ENCODE results near the gene TPM1. TPM values are rescaled to one million over a fixed set of nuclear protein-coding genes. Genes with fewer than 3 reads are reported as not detected.

TPM1 gene
- total and polyA plus RNA-seq, 10 of the 15 experiments (the other 5 are each of a cell fraction or from before 2014, with no cell fraction given): 0.43 to 10.0 (median 2.4) TPM

DNA sequence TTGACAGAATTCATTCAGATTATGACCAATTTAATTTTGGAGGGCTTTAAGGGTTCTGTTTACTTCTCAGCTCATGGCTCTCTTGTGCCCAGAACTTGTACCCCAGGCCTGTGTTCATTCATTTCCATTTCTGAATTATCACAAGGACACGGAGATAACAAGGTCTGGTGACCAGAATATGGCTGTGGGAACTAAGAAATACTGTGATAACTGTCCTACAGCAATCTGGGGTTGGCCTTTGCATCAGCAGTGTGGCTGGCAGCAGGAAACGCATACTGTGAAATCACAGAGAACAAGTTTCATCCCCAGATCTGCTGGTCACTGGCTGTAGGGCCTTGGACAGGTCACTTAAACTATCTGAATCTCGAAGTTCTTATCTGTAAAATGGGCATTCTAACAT is 41.8 kb upstream of the TPM1 start (continued):
- TF ChIP-seq ZBTB4 (CRISPR knock-in tag; IDR thresholded peaks at IDR 0.05): no peak
- TF ChIP-seq CTCF (IDR thresholded peaks at IDR 0.05 in 2 of 3, conservative IDR thresholded peaks at IDR 0.05 in 1 of 3; ENCODE audit: control insufficient read depth in 2 of 3, extremely low read depth in 1 of 3, insufficient read depth in 1 of 3, low read depth in 3 of 3, low read length in 3 of 3): no peak
- TF ChIP-seq KDM1A (IDR thresholded peaks at IDR 0.05; ENCODE audit: borderline replicate concordance): no peak
- no peak for TF ChIP-seq ZNF592 (IDR thresholded peaks at IDR 0.05)
- TF ChIP-seq PRDM15 (CRISPR knock-in tag; IDR thresholded peaks at IDR 0.05): no peak
- no peak for TF ChIP-seq SIN3A (IDR thresholded peaks at IDR 0.05; ENCODE audit: low read depth, low read length)
- TF ChIP-seq MYC (IDR thresholded peaks at IDR 0.05; ENCODE audit: insufficient read depth, insufficient read length, insufficient replicate concordance, low read length, severe bottlenecking): no peak
- TF ChIP-seq, protein P1, sequence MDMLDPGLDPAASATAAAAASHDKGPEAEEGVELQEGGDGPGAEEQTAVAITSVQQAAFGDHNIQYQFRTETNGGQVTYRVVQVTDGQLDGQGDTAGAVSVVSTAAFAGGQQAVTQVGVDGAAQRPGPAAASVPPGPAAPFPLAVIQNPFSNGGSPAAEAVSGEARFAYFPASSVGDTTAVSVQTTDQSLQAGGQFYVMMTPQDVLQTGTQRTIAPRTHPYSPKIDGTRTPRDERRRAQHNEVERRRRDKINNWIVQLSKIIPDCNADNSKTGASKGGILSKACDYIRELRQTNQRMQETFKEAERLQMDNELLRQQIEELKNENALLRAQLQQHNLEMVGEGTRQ (IDR thresholded peaks at IDR 0.05; ENCODE audit: borderline replicate concordance, low read depth, low read length): no peak

Measured in GM12878 (cell line).